Fibroblast of skin of left biceps (primary cell): Measurements from ENCODE around the gene MYO1D.
"Not testable (repeated sequence)": the region's sequence is repeated elsewhere in the genome, so short reads cannot be mapped to it uniquely, and the experiment has no call there.

ENCODE experiments used
- DNase-seq, 2 experiments: peaks; one replicate each; pipeline ENCODE4 v3.0.0-alpha.2; 2013; ENCODE audit warnings: low read depth in 2 of 2

MYO1D gene

GRCh38 chr17:32673964-32674363, 203.0 kb downstream of the MYO1D start:
- DNase-seq: no peak

GRCh38 chr17:32672711-32673110, 204.2 kb downstream of the MYO1D start:
- DNase-seq: no peak

- no peak for DNase-seq
Observed at GRCh38 chr17:32671896-32672295, 205.0 kb downstream of the MYO1D start.

GRCh38 chr17:32664936-32665583, 211.9 kb downstream of the MYO1D start:
- no peak for DNase-seq

DNA sequence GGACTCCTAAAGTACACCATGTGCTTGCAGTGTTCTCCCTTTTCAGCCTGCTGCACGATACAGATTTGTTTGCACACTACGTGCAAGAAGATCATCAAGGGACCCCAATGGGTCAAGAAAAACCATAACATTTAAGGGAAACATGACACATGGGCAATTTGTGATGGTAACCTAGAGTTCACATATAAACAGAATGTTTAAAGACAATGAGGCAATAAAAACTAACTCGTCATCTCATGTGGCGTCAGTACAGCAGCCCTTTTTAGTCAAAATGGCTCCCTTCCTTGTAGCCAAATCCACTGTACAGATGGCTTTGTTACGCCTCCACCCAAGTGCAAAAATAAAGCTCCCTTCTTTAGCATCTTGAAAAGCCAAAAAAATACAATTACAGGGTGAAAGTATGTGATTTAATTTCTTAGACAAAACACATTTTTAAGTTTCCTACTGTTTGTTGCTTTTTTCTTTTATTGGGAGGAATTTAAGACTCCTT, 216.4 kb downstream of the MYO1D start:
- DNase-seq: no peak

- DNase-seq: peak; percentile 28 to 29
Observed at GRCh38 chr17:32659419-32659842, 217.5 kb downstream of the MYO1D start.

- no peak for DNase-seq
Observed at GRCh38 chr17:32658470-32659418, 218.2 kb downstream of the MYO1D start.

- DNase-seq: no peak
Observed at GRCh38 chr17:32656886-32657285, 220.0 kb downstream of the MYO1D start.

DNA sequence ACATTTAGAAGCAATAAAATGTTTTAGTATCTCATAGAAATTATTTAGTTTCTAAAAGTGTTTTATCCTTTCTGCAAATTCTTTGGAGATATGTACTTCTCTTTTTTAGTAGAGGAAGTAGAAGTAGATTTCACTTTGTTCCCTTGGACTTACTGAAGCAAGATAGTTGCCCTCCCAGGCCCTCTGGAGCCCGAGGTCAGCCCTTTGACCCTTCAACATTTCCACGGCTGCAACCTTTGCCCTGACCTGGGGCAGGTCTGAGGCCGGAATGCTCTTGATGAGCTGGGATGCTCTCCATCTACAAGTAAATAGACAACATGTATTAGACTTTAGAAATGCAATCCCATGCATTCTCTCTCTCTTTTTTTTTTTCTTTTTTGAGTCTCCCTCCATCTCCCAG, 222.6 kb downstream of the MYO1D start:
- DNase-seq: no peak

DNA sequence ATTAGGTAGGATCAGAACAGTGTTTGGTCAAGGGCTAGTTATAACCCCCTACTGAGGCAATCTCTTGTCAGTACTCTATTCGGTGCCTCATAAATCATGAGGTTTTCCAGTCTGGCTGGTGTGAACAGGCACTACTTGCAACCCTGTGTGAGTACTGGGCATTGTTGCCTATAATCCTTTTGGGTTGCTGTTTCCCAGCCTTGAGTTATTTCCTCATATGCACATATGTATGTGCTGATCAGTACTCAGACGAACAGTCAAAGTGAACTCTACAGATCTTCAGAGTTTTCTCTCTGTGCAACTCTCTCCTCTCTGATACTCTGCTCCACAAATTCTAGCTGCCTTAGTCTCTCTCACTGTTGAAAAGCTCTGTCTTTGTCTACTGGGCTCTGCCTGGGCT, 225.8 kb downstream of the MYO1D start:
- no peak for DNase-seq

GRCh38 chr17:32648450-32648849, 228.5 kb downstream of the MYO1D start:
- no peak for DNase-seq

GRCh38 chr17:32646941-32647340, 230.0 kb downstream of the MYO1D start:
- DNase-seq: no peak

- not testable (repeated sequence) for DNase-seq
Observed at GRCh38 chr17:32641514-32641913, 235.4 kb downstream of the MYO1D start.

GRCh38 chr17:32636598-32637218, 240.2 kb downstream of the MYO1D start:
- DNase-seq: no peak

- no peak for DNase-seq
Observed at GRCh38 chr17:32634167-32634566, 242.8 kb downstream of the MYO1D start.

- DNase-seq: no peak
Observed at GRCh38 chr17:32631341-32632096, 245.4 kb downstream of the MYO1D start.

DNA sequence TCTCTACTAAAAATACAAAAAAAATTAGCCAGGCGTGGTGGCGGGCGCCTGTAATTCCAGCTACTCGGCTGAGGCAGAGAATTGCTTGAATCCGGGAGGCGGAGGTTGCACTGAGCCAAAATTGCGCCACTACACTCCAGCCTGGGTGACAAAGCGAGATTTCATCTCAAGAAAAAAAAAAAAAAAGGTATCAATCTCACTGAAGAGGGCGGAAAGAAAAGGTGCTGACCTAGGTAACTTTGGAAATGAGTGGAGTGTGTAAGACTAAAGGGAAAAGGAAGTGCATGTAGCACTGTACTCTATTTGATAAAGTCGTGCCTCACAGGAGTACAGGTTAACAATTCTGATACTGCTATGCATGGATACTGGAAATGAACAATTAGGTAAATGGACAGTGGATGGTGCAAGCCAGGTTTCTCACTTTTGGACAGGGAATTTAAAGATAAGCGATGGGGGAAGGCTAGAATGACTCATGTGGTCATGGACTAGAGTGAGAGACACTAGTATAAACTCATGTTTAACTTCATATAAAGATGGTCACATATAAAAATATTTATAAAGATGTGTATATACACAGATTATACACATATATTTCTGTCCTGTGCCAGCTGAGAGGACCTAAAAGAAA, 247.2 kb downstream of the MYO1D start:
- no peak for DNase-seq

DNA sequence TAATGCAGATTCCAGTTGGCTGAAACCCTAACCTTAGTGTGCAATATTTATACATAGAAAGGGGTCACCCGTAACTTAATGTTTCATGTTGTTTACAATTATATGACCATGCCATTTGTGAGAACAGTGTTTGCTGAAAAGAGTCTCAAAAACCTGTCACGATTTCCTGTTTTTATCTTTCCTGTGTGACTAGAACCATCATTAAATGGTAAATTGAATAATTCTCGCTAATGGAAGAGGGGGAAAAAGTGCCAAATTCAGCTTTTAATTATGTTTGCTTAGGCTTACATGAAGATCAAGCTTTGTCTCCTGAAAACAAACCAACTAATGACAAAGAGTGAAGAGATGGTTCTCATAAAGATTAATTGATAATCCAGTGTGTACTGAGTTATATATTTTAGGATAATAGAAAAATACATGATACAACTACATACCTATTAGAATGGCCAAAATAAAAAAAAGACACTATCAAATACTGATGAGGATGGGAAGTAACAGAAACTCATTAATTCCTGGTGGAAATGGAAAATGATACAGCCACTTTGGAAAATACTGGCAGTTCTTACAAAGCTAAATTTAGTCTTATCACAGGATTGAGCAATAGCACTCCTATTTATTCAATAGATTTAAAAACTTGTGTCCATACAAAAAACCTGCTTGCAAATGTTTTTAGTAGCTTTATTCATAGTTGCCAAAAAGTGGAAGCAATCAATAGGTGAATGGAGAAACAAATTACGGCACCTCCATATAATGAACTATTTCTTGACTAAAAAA, 248.5 kb downstream of the MYO1D start:
- no peak for DNase-seq

DNA sequence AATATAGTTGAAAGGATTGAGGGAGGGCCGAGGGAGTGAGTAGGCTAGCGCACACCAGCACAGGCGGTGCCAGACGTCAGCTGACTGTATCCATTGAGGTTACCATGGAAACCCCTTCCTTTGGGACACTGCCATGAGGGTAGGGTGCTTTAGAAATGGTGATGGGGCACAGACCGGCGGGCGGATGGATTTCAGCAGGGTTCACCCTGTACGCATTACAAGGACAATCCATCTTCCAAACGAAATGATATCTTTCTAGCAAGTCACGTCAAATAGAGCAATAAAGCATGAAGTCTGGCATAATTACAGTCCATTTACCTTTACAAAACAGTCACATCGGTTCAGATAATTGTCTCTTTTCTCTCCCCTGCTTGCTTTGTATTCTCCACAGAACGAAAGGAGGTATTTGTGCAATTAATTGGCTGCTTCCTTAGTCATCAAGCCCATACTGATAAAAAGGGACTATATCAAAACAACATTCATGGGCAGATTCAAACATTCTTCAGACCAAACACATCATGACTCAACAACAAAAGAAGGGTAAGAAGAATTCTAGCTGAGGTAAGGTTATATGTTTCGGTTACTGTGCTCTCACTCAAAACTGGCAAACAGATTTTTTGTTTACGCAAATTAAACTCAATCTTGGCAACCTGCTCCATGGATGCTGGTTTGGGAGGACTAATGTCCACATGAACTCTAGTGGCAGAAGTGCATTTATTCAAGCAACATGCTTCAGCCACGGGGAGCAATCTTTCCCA, 249.5 kb downstream of the MYO1D start:
- DNase-seq: no peak

- no peak for DNase-seq
Observed at GRCh38 chr17:32626379-32626791, 250.5 kb downstream of the MYO1D start.
